Measurements from ENCODE around the gene TMEM184B.

The TMEM184B gene

DNA sequence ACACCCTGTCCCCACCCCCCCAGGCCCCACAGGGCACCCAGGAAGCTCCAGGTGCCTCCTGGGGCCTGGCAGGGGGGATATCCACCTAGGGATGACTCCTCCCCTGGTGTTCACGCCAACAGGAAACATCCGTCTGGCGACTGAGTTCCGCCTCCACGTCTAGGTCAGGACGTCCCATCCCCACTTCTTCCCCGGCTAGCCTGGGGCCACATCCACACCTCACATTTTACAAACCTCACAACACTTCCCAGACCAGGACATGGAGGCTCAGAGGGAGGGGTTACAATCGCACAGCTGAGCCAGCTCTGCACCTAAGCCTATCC, 50.1 kb downstream of the TMEM184B start:
- no peak for DNase-seq (ENCODE audit: low read depth, low spot score)
- no peak overlapping the region for H3K4me3 ChIP-seq (ENCODE audit: low read depth, low read length)
- TF ChIP-seq, protein P1, sequence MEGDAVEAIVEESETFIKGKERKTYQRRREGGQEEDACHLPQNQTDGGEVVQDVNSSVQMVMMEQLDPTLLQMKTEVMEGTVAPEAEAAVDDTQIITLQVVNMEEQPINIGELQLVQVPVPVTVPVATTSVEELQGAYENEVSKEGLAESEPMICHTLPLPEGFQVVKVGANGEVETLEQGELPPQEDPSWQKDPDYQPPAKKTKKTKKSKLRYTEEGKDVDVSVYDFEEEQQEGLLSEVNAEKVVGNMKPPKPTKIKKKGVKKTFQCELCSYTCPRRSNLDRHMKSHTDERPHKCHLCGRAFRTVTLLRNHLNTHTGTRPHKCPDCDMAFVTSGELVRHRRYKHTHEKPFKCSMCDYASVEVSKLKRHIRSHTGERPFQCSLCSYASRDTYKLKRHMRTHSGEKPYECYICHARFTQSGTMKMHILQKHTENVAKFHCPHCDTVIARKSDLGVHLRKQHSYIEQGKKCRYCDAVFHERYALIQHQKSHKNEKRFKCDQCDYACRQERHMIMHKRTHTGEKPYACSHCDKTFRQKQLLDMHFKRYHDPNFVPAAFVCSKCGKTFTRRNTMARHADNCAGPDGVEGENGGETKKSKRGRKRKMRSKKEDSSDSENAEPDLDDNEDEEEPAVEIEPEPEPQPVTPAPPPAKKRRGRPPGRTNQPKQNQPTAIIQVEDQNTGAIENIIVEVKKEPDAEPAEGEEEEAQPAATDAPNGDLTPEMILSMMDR (IDR thresholded peaks at IDR 0.05; ENCODE audit: low read depth, low read length), result no peak
- in situ Hi-C loops (cut with HindIII; ENCODE audit: low sequenced_read_pairs), result no loop called here

DNA sequence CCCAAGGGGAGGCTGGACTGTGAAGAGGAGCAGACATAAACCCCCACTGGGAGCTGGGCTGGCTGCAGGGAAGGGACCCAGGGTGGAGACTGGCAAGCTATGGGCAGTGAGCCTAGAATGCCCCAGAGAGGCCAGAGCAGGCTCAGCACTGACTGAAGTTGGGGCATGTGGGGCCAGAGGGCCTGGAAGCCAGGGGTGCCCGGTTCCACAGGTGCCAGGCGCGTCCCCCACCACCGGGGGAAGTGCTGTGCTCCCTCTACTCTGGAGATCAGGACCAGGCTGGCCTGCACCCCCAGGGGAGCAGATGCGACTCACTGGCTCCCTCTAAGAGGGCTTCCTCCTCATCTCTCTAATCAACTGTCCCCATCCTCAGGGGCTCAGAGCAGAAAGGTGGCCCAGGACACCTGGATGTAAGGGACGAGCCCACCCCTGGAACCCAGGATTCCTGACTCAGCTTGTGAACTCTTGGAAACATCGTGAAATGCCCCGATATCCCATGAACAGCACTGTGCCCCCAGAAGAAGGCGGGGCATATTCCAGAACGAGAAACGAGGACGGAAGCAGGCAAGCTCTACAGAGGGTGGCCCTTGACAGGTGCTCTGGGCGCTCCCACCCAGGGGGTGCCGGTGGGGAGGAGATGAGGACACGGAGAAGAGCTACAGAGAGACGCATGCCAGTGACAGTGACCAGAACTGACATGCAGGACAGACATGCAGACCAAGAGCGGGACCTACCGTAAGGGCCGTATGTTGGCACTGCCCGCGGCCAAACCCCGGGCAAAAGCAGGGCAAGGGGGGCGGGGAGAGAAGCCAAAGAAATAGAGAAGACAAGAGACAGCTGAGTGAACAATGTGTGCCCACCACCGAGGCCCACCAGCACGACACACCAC, 50.7 kb downstream of the TMEM184B start:
- DNase-seq (ENCODE audit: low read depth, low spot score), result no peak
- H3K4me3 ChIP-seq (ENCODE audit: low read depth, low read length), result no peak overlapping the region
- in situ Hi-C loops (cut with HindIII; ENCODE audit: low sequenced_read_pairs), result no loop called here
- TF ChIP-seq, protein P1 (IDR thresholded peaks at IDR 0.05; ENCODE audit: low read depth, low read length), result no peak

DNA sequence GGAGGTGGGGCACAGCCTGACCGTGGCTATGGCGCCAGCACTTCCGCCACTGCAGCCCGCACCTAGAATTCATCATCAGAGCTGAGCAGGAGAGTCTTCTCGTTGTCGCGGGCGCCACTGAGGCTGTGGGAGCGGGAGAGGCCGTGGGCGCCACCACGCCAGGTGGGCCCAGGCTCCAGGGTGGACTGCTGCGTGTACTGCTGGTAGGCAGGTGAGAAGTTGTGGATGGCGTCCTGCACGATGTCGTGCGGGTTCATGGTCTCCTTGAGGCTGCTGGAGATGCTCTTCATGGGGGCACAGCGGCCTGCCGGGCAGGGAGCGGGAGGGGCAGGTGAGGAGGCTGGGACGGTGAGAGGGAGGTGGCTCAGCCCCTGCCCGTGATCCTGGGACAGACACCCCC, 51.4 kb downstream of the TMEM184B start:
- DNase-seq (ENCODE audit: low read depth, low spot score), result no peak
- TF ChIP-seq, protein P1 (IDR thresholded peaks at IDR 0.05; ENCODE audit: low read depth, low read length), result no peak
- in situ Hi-C loops (cut with HindIII; ENCODE audit: low sequenced_read_pairs), result no loop called here
- H3K4me3 ChIP-seq (ENCODE audit: low read depth, low read length), result no peak overlapping the region

DNA sequence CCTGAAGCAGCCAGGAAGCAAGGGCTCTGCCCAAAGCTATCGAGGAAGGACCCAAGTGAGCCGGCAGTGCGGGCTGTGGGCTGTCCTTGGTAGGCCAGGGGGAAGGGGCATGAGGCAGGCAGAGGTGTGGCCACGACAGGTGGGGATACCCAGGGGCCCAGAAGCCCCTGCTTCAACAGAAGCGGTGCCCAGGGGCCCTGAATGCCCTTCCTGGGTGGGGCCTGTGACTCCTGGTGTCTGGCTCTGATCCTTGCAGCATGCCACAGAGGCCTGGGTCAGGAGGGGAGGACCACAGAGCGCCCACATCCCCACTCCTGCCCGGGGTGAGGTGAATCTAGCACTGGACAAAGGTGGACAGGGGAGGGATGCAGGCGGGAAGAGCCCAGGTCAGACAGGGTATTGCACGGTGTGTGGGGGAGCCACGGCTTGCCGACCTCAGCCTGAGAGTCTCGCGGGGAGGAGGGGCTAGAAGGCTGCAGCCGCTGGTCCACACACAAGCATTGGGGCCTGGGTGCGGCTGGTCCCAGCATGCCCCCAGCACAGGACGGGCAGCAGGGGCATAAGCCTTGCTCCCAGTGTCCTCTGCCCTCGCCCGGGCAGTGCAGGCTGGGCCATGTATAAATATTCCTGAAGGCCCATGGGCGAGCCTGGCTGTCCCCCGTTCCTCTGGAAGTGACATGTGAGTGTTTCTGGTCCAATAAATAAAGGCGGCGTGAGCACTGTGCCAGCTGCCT, 52.0 kb downstream of the TMEM184B start:
- in situ Hi-C loops (cut with HindIII; ENCODE audit: low sequenced_read_pairs), result no loop called here
- no peak for DNase-seq (ENCODE audit: low read depth, low spot score)
- H3K4me3 ChIP-seq (ENCODE audit: low read depth, low read length), result no peak overlapping the region
- TF ChIP-seq, protein P1 (IDR thresholded peaks at IDR 0.05; ENCODE audit: low read depth, low read length), result no peak

DNA sequence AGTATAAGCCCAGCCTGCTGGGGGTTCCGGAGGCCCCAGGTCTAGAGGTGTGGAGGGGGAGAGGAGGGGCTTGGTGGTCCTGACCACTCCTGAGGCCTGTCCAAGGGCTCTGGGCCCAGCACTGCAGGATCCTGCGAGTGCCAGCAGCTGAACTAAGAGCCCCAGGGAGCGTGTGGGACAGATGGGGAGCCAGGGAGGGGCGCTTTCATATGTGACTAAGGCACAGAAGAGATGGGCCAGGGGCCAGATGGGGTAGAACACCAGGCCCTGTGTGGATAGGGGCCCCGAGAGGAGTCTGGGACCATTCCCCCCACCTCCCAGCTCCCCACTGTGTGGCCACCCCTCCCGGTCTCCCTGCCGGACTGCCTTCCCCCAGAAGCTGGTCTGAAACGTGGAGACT, 52.6 kb downstream of the TMEM184B start:
- DNase-seq (ENCODE audit: low read depth, low spot score), result no peak
- no peak overlapping the region for H3K4me3 ChIP-seq (ENCODE audit: low read depth, low read length)
- in situ Hi-C loops (cut with HindIII; ENCODE audit: low sequenced_read_pairs), result no loop called here
- TF ChIP-seq, protein P1 (IDR thresholded peaks at IDR 0.05; ENCODE audit: low read depth, low read length), result no peak

DNA sequence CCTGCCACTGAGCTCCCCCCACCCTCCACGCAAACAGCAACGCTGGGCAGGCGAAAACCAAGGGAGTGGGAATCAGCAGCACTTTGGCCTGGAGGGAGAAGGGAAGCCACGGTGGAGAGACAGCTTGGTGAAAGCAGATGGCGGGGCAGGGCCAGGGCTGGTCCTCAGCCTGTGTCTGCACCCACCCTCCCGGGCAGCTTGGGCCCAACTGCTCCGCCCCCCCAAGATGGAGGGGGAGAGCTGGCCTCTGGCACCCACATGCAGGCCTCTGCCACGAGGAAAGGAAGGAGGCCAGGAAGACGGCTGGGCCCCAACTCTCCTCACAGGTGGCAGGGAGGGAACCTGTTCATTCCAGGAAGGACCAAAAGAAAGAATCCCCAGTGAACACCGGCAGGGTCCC, 53.2 kb downstream of the TMEM184B start:
- no peak overlapping the region for H3K4me3 ChIP-seq (ENCODE audit: low read depth, low read length)
- TF ChIP-seq, protein P1 (IDR thresholded peaks at IDR 0.05; ENCODE audit: low read depth, low read length), result no peak
- DNase-seq (ENCODE audit: low read depth, low spot score), result no peak
- in situ Hi-C loops (cut with HindIII; ENCODE audit: low sequenced_read_pairs), result no loop called here

Data from astrocyte of the spinal cord (primary cell).